GM19043 (cell line): ENCODE measurements around the gene PIKFYVE.
"Not testable (repeated sequence)": the region's sequence is repeated elsewhere in the genome, so short reads cannot be mapped to it uniquely, and the experiment has no call there.

Experiments
- ATAC-seq: cut with Tn5 transposase; IDR thresholded peaks from one replicate; pipeline ENCODE4 v1.9.1; 2021; ENCODE audit warnings: low read depth; ENCODE audit not compliant: unreplicated experiment

The PIKFYVE gene

GRCh38 chr2:208254871-208255556, 11.0 kb upstream of the PIKFYVE start, which contains the start of gene IDH1:
Gene IDH1, minus strand, starts transcription at chr2:208255071. Its CDS starts 3,520 bp downstream, at chr2:208251551.
- ATAC-seq = peak; percentile 64

GRCh38 chr2:208255557-208256106, 10.4 kb upstream of the PIKFYVE start:
- ATAC-seq = peak; percentile 11

- no peak for ATAC-seq
Observed at GRCh38 chr2:208256192-208256782, 9.8 kb upstream of the PIKFYVE start.

- ATAC-seq = not testable (repeated sequence)
Observed at GRCh38 chr2:208256849-208257813, 8.9 kb upstream of the PIKFYVE start.

GRCh38 chr2:208265371-208265800, 669 bp upstream of the PIKFYVE start:
- ATAC-seq = peak; percentile 32

- ATAC-seq = no peak
Observed at GRCh38 chr2:208266553-208266893, 468 bp downstream of the PIKFYVE start.

GRCh38 chr2:208266936-208267335, 881 bp downstream of the PIKFYVE start:
- ATAC-seq = no peak

GRCh38 chr2:208267526-208267925, 1.5 kb downstream of the PIKFYVE start:
- not testable (repeated sequence) for ATAC-seq

- no peak for ATAC-seq
Observed at GRCh38 chr2:208268156-208268952, 2.3 kb downstream of the PIKFYVE start.

- no peak for ATAC-seq
Observed at GRCh38 chr2:208269091-208269490, 3.0 kb downstream of the PIKFYVE start.

GRCh38 chr2:208274748-208275147, 8.7 kb downstream of the PIKFYVE start:
- no peak for ATAC-seq

- no peak for ATAC-seq
Observed at GRCh38 chr2:208278549-208278948, 12.5 kb downstream of the PIKFYVE start.

- ATAC-seq = no peak
Observed at GRCh38 chr2:208279236-208279635, 13.2 kb downstream of the PIKFYVE start.

GRCh38 chr2:208280234-208280633, 14.2 kb downstream of the PIKFYVE start:
- ATAC-seq = no peak

GRCh38 chr2:208280933-208281332, 14.9 kb downstream of the PIKFYVE start:
- ATAC-seq = peak; percentile 70

- ATAC-seq = no peak
Observed at GRCh38 chr2:208285853-208286252, 19.8 kb downstream of the PIKFYVE start.

GRCh38 chr2:208294482-208295024, 28.5 kb downstream of the PIKFYVE start:
- no peak for ATAC-seq

GRCh38 chr2:208295834-208296233, 29.8 kb downstream of the PIKFYVE start:
- ATAC-seq = no peak

- no peak for ATAC-seq
Observed at GRCh38 chr2:208296610-208297009, 30.6 kb downstream of the PIKFYVE start.

GRCh38 chr2:208297961-208298360, 31.9 kb downstream of the PIKFYVE start:
- ATAC-seq = no peak
